H1 (cell line): ENCODE results near the gene ARHGAP10. TPM values are rescaled to one million over a fixed set of nuclear protein-coding genes. Genes with fewer than 3 reads are reported as not detected.

Experiments
- CTCF ChIA-PET: fragments of 300-600 bp; sonication (Branson Sonifier 250); formaldehyde crosslinking; loops from one replicate; lab custom pipeline; 2021; ENCODE audit not compliant: partially characterized antibody; lab: Charles Lee
- POLR2A ChIA-PET: fragments of 300-600 bp; sonication (Branson Sonifier 250); formaldehyde crosslinking; loops from one replicate; lab custom pipeline; 2021; ENCODE audit warnings: inconsistent platforms; ENCODE audit not compliant: partially characterized antibody; lab: Charles Lee
- DNase-seq, 2 experiments: peaks; one replicate each; pipeline versions ENCODE4 v3.0.0 to v3.0.0-alpha.2; 2010 to 2022; ENCODE audit warnings: low spot score in 2 of 2, low read depth in 1 of 2, mixed read lengths in 1 of 2
- FAIRE-seq: peaks from 2 replicates; lab custom pipeline; 2011; peaks lifted over from hg19 to GRCh38; lab: Jason Lieb, UNC
- H2AFZ ChIP-seq: 2 replicates; pipeline ENCODE4 v1.8.1; 2012; ENCODE audit warnings: low read length, inconsistent platforms
- H2AK5ac ChIP-seq: 2 replicates; pipeline ENCODE4 v1.6.1; 2013; ENCODE audit warnings: low read depth, low read length
- H2BK120ac ChIP-seq: replicated peaks from 2 replicates; pipeline ENCODE3; 2013; ENCODE audit warnings: low read depth, low read length, inconsistent platforms
- H2BK12ac ChIP-seq: 2 replicates; pipeline ENCODE4 v1.6.1; 2013; ENCODE audit warnings: low read depth, low read length
- H2BK15ac ChIP-seq: 2 replicates; pipeline ENCODE4 v1.6.1; 2013; ENCODE audit warnings: low read length
- H2BK20ac ChIP-seq: 2 replicates; pipeline ENCODE4 v1.6.1; 2013; ENCODE audit warnings: low read length
- H2BK5ac ChIP-seq: 2 replicates; pipeline ENCODE4 v1.6.1; 2013; ENCODE audit warnings: low read depth, low read length
- H3K14ac ChIP-seq: 2 replicates; pipeline ENCODE4 v1.6.1; 2013; ENCODE audit warnings: inconsistent platforms; ENCODE audit not compliant: insufficient read length
- H3K18ac ChIP-seq: 2 replicates; pipeline ENCODE4 v1.6.1; 2013; ENCODE audit warnings: low read length; ENCODE audit errors: extremely low read depth
- H3K23ac ChIP-seq: 2 replicates; pipeline ENCODE4 v1.6.1; 2013; ENCODE audit warnings: inconsistent platforms; ENCODE audit not compliant: insufficient read length
- H3K23me2 ChIP-seq: 2 replicates; pipeline ENCODE4 v1.6.1; 2013; ENCODE audit warnings: low read depth, low read length
- H3K27ac ChIP-seq: 2 replicates; pipeline ENCODE4 v1.6.1; 2011; ENCODE audit warnings: low read depth, low read length, inconsistent platforms
- H3K27me3 ChIP-seq, 4 experiments: replicated peaks in 1 of 4; 1 replicate in 1 of 4; 2 replicates in 3 of 4; pipeline versions ENCODE4 v1.6.1 to v1.8.1; 2011 to 2013; ENCODE audit warnings: low read length in 3 of 4, mild to moderate bottlenecking in 3 of 4, inconsistent platforms in 2 of 4, mixed read lengths in 2 of 4, moderate library complexity in 1 of 4; ENCODE audit not compliant: control insufficient read depth in 3 of 4, insufficient read depth in 3 of 4; ENCODE audit errors: extremely low read depth in 1 of 4
- H3K36me3 ChIP-seq, 4 experiments: 2 replicates each; pipeline versions ENCODE4 v1.6.1 to v1.8.1; 2011 to 2013; ENCODE audit warnings: mild to moderate bottlenecking in 4 of 4, low read length in 3 of 4, moderate library complexity in 2 of 4, control low read depth in 1 of 4, inconsistent platforms in 1 of 4; ENCODE audit not compliant: insufficient read depth in 4 of 4, control insufficient read depth in 2 of 4
- H3K4ac ChIP-seq: replicated peaks from 2 replicates; pipeline ENCODE3; 2013; ENCODE audit warnings: low read length, low read depth, mixed read lengths, inconsistent platforms; ENCODE audit not compliant: insufficient read length
- H3K4me1 ChIP-seq, 4 experiments: replicated peaks in 1 of 4; 1 replicate in 1 of 4; 2 replicates in 3 of 4; pipeline versions ENCODE4 v1.6.1 to v1.8.1; 2011 to 2013; ENCODE audit warnings: low read length in 3 of 4, inconsistent platforms in 2 of 4, mixed read lengths in 1 of 4; ENCODE audit not compliant: insufficient read depth in 4 of 4, control insufficient read depth in 3 of 4
- H3K4me2 ChIP-seq, 2 experiments: 2 replicates each; pipeline versions ENCODE4 v1.6.1 to v1.8.1; 2011 to 2013; ENCODE audit warnings: low read depth in 2 of 2, low read length in 2 of 2, control low read depth in 1 of 2, inconsistent platforms in 1 of 2, mild to moderate bottlenecking in 1 of 2; ENCODE audit not compliant: insufficient read depth in 1 of 2
- H3K4me3 ChIP-seq, 4 experiments: fragments of 200-600, 300-600 bp in 1 of 4; sonication (generic), shearing (Covaris generic), sonication (Bioruptor Twin) in 1 of 4; 2 replicates each; pipeline versions ENCODE4 v1.5.1 to v1.8.1; 2011 to 2016; ENCODE audit warnings: low read length in 4 of 4, low read depth in 3 of 4, control low read depth in 2 of 4, inconsistent platforms in 2 of 4, mild to moderate bottlenecking in 2 of 4, mixed read lengths in 1 of 4, moderate library complexity in 1 of 4; ENCODE audit not compliant: insufficient read depth in 2 of 4; ENCODE audit errors: extremely low read depth in 1 of 4
- H3K56ac ChIP-seq: replicated peaks from 2 replicates; pipeline ENCODE3; 2013; ENCODE audit warnings: low read depth, mild to moderate bottlenecking, mixed read lengths, low read length, inconsistent platforms; ENCODE audit not compliant: insufficient read length
- H3K79me1 ChIP-seq: 2 replicates; pipeline ENCODE4 v1.6.1; 2013; ENCODE audit warnings: low read depth, low read length, control low read depth
- H3K79me2 ChIP-seq, 2 experiments: 2 replicates each; pipeline versions ENCODE4 v1.6.1 to v1.8.1; 2012 to 2013; ENCODE audit warnings: low read length in 2 of 2, mild to moderate bottlenecking in 2 of 2, inconsistent platforms in 1 of 2; ENCODE audit not compliant: insufficient read depth in 2 of 2, control insufficient read depth in 1 of 2
- H3K9ac ChIP-seq, 4 experiments: replicated peaks in 1 of 4; 1 replicate in 1 of 4; 2 replicates in 3 of 4; pipeline versions ENCODE4 v1.6.1 to v1.8.1; 2011 to 2013; ENCODE audit warnings: low read depth in 3 of 4, low read length in 3 of 4, control low read depth in 2 of 4, mild to moderate bottlenecking in 2 of 4, moderate library complexity in 2 of 4, inconsistent platforms in 1 of 4; ENCODE audit errors: extremely low read depth in 1 of 4
- H3K9me3 ChIP-seq, 2 experiments: 2 replicates each; pipeline versions ENCODE4 v1.6.1 to v1.8.1; 2012 to 2013; ENCODE audit warnings: mild to moderate bottlenecking in 2 of 2, moderate library complexity in 2 of 2, control low read depth in 1 of 2, inconsistent platforms in 1 of 2, low read depth in 1 of 2, low read length in 1 of 2, mixed read lengths in 1 of 2; ENCODE audit not compliant: insufficient read depth in 2 of 2
- H4K20me1 ChIP-seq, 2 experiments: replicated peaks in 1 of 2; 2 replicates each; pipeline versions ENCODE3 to v1.8.1; 2011 to 2013; ENCODE audit warnings: inconsistent platforms in 2 of 2, low read length in 2 of 2, mild to moderate bottlenecking in 1 of 2; ENCODE audit not compliant: insufficient read depth in 2 of 2, control insufficient read depth in 1 of 2
- H4K5ac ChIP-seq: 2 replicates; pipeline ENCODE4 v1.6.1; 2013; ENCODE audit warnings: low read length, low read depth, mixed read lengths, inconsistent platforms; ENCODE audit not compliant: insufficient read length
- H4K8ac ChIP-seq: 2 replicates; pipeline ENCODE4 v1.8.0; 2013; ENCODE audit warnings: mild to moderate bottlenecking, moderate library complexity, low read length, inconsistent platforms; ENCODE audit not compliant: insufficient read depth; ENCODE audit errors: extremely low read depth
- H4K91ac ChIP-seq: replicated peaks from 2 replicates; pipeline ENCODE3; 2013; ENCODE audit warnings: low read length, mixed read lengths, inconsistent platforms; ENCODE audit not compliant: insufficient read length
- POLR2AphosphoS5 ChIP-seq: IDR thresholded peaks from 2 replicates; pipeline ENCODE4 v1.6.1; 2011; ENCODE audit warnings: low read depth, low read length
- SP1 ChIP-seq: IDR thresholded peaks from 2 replicates; pipeline ENCODE4 v1.6.1; 2011; ENCODE audit warnings: low read depth, low read length
- SP4 ChIP-seq: IDR thresholded peaks from 2 replicates; pipeline ENCODE4 v1.6.1; 2012; ENCODE audit warnings: low read length, inconsistent platforms
- TBP ChIP-seq: IDR thresholded peaks from 2 replicates; pipeline ENCODE4 v1.6.1; 2011; ENCODE audit warnings: low read depth, low read length, improper control_type of control experiment
- TEAD4 ChIP-seq: IDR thresholded peaks from 2 replicates; pipeline ENCODE4 v1.6.1; 2012; ENCODE audit warnings: low read depth, low read length, inconsistent platforms, mixed read lengths
- ZNF274 ChIP-seq: IDR thresholded peaks from 2 replicates; pipeline ENCODE4 v1.7.0; 2012; ENCODE audit warnings: low read length, borderline replicate concordance; ENCODE audit errors: extremely low read depth
- WGBS, 2 experiments: shearing (Covaris generic) in 1 of 2; methylation state at CpG; one replicate each; pipeline versions ENCODE4 v1.1.6 to v1.1.7; 2013 to 2015; ENCODE audit warnings: low lambda C conversion rate in 2 of 2, mixed read lengths in 2 of 2, inconsistent platforms in 1 of 2, low coverage in 1 of 2, missing lambda C conversion rate in 1 of 2; ENCODE audit not compliant: insufficient replicate concordance in 2 of 2, insufficient coverage in 1 of 2, insufficient read length in 1 of 2; ENCODE audit errors: extremely low coverage in 1 of 2, missing lambda C conversion rate in 1 of 2; 5-methylcytosine and 5-hydroxymethylcytosine counted together
- polyA plus RNA-seq, 7 experiments: library from polyadenylated mRNA; depleted of rRNA in 3 of 7; stranded (reverse) in 5 of 7; unstranded in 2 of 7; fragments of >200 nt in 5 of 7; fragments of 200-250 nt in 2 of 7; gene quantifications; 1 replicate in 5 of 7; 2 replicates in 1 of 7; 4 replicates in 1 of 7; pipeline versions ENCODE4 v1.2.1 to v1.2.3, GENCODE V29; 2011 to 2013; ENCODE audit warnings: missing spikeins in 2 of 7, mixed read lengths in 2 of 7
- total RNA-seq: library from RNA; stranded (reverse); fragmentation: NEBNext Ultra II Directional; extraction: Animal tissue kit (Norgen Biotek cat#: 25700); gene quantifications from 2 replicates; pipeline ENCODE4 v1.2.1, GENCODE V29; 2021

ARHGAP10 gene
- total and polyA plus RNA-seq, 2 of the 8 experiments (the other 6 are each of a cell fraction or from before 2014, with no cell fraction given) = 3.7 to 6.1 TPM

GRCh38 chr4:147847751-147848590 is 116.1 kb downstream of the ARHGAP10 start:
- Histone ChIP-seq H2AK5ac (no peak overlapping the region), H2BK15ac (no peak overlapping the region), H3K9ac (no peak overlapping the region), H2BK120ac (no peak overlapping the region), H3K4ac (no peak overlapping the region), H4K20me1 (no peaks in the 10 kb centered on the region), H2BK5ac (no peak overlapping the region), H3K23ac (no peak overlapping the region), H3K27ac (no peak overlapping the region), H3K79me2 (no peaks in the 10 kb centered on the region), H3K4me3 (no peak overlapping the region), H4K8ac (no peak overlapping the region), H4K5ac (no peak overlapping the region), H3K14ac (no peak overlapping the region), H2AFZ (no peak overlapping the region), H3K36me3 (no peaks in the 10 kb centered on the region), H3K23me2 (no peaks in the 10 kb centered on the region), H2BK20ac (no peak overlapping the region), H3K4me2 (no peak overlapping the region), H3K27me3 (no peaks in the 10 kb centered on the region), H3K56ac (no peak overlapping the region), H4K91ac (no peak overlapping the region), H2BK12ac (no peak overlapping the region), H3K9me3 (no peaks in the 10 kb centered on the region), H3K4me1 (peaks cover 1 to 7% (median 4%) of the 10 kb centered on the region in 4 experiments; a peak in 4 of 7 replicates)
- no peak for DNase-seq
- WGBS, 2 experiments = 81% methylated on average over 8 of the region's 8 CpGs; no CpG with 5 or more reads in 1 of the 2 experiments
- ChIA-PET POLR2A (interaction anchor here (0.8 kb wide), 1 partner anchor 1314 kb away, joined by 3 read pairs; no protein-coding TSS in a partner anchor), CTCF (interaction anchor here (0.8 to 6.7 kb wide), 7 partner anchors 11 to 329 kb away, joined by 3 to 50 read pairs (median 3); no protein-coding TSS in a partner anchor)
- TF ChIP-seq TBP (no peak), SP1 (no peak), POLR2AphosphoS5 (no peak), ZNF274 (no peak), TEAD4 (no peak), SP4 (no peak)
- TF ChIP-seq, all 59 proteins: peak for 0
- FAIRE-seq = no peak
- no peaks in the 10 kb centered on the region for H3K79me1 ChIP-seq
- no peak overlapping the region for H3K18ac ChIP-seq
